Hepatocyte (in vitro differentiated cells): Measurements from ENCODE around the gene TMEM52B. TPM values are rescaled to one million over a fixed set of nuclear protein-coding genes. Genes with fewer than 3 reads are reported as not detected.
"Not testable (repeated sequence)": the region's sequence is repeated elsewhere in the genome, so short reads cannot be mapped to it uniquely, and the experiment has no call there.

Experiments used
- DNase-seq: peaks from one replicate; pipeline ENCODE4 v3.0.0-alpha.2; 2016; ENCODE audit warnings: low spot score
- H2AFZ ChIP-seq: fragments of 200-600 bp; sonication (generic); 2 replicates; pipeline ENCODE4 v1.6.0; 2016; ENCODE audit warnings: antibody characterized with exemption, mild to moderate bottlenecking
- H3K27ac ChIP-seq: fragments of 200-600 bp; sonication (generic); 2 replicates; pipeline ENCODE4 v1.5.1; 2016; ENCODE audit warnings: mild to moderate bottlenecking
- H3K27me3 ChIP-seq: fragments of 200-600 bp; sonication (generic); 2 replicates; pipeline ENCODE4 v1.6.1; 2016
- H3K36me3 ChIP-seq: fragments of 200-600 bp; sonication (generic); replicated peaks from 2 replicates; pipeline ENCODE4 v1.5.1; 2016; ENCODE audit warnings: low read depth; ENCODE audit not compliant: insufficient read depth
- H3K4me1 ChIP-seq: fragments of 200-600 bp; sonication (generic); 2 replicates; pipeline ENCODE4 v1.5.1; 2016; ENCODE audit warnings: mild to moderate bottlenecking, moderate library complexity; ENCODE audit not compliant: insufficient read depth
- H3K4me2 ChIP-seq: fragments of 200-600 bp; sonication (generic); 2 replicates; pipeline ENCODE4 v1.6.0; 2016
- H3K4me3 ChIP-seq: fragments of 200-600 bp; sonication (generic); 2 replicates; pipeline ENCODE4 v1.5.1; 2016; ENCODE audit warnings: mild to moderate bottlenecking
- H3K79me2 ChIP-seq: fragments of 200-600 bp; sonication (generic); 2 replicates; pipeline ENCODE4 v1.6.0; 2017; ENCODE audit warnings: mild to moderate bottlenecking
- H3K9me2 ChIP-seq: fragments of 200-600 bp; sonication (generic); replicated peaks from 2 replicates; pipeline ENCODE4 v1.6.0; 2017; ENCODE audit warnings: mild to moderate bottlenecking; ENCODE audit not compliant: insufficient read depth
- H3K9me3 ChIP-seq: fragments of 200-600 bp; sonication (generic); 2 replicates; pipeline ENCODE4 v1.5.1; 2016; ENCODE audit warnings: low read depth, mild to moderate bottlenecking
- H4K20me1 ChIP-seq: fragments of 200-600 bp; sonication (generic); 2 replicates; pipeline ENCODE4 v1.6.0; 2016; ENCODE audit warnings: mild to moderate bottlenecking; ENCODE audit not compliant: insufficient read depth, poor library complexity, severe bottlenecking
- CTCF ChIP-seq: fragments of 200-600 bp; sonication (generic); IDR thresholded peaks from 2 replicates; pipeline ENCODE4 v1.5.1; 2016; ENCODE audit warnings: antibody characterized with exemption, mild to moderate bottlenecking; ENCODE audit not compliant: poor library complexity
- EZH2 ChIP-seq: fragments of 200-600 bp; sonication (generic); IDR thresholded peaks from 2 replicates; pipeline ENCODE4 v1.6.1; 2016; ENCODE audit warnings: antibody characterized with exemption, mild to moderate bottlenecking, borderline replicate concordance
- EZH2phosphoT487 ChIP-seq: fragments of 200-600 bp; sonication (generic); IDR thresholded peaks from one replicate; pipeline ENCODE4 v1.6.1; 2018; ENCODE audit warnings: antibody characterized with exemption, mild to moderate bottlenecking, low read depth, moderate library complexity; ENCODE audit not compliant: unreplicated experiment, severe bottlenecking
- WGBS: methylation state at CpG from one replicate; pipeline ENCODE4 v1.1.6; 2016; ENCODE audit warnings: low lambda C conversion rate; ENCODE audit errors: missing lambda C conversion rate; 5-methylcytosine and 5-hydroxymethylcytosine counted together
- polyA plus RNA-seq: library from polyadenylated mRNA; unstranded; fragments of >200 nt; fragmentation: Nextera tagmentation; extraction: Ambion mirVana; gene quantifications from 2 replicates; pipeline ENCODE4 v1.2.1, GENCODE V29; 2016
- total RNA-seq: library from RNA; depleted of rRNA; stranded (reverse); fragments of >200 nt; gene quantifications from 2 replicates; pipeline ENCODE4 v1.2.3, GENCODE V29; 2014

The TMEM52B gene
- total and polyA plus RNA-seq, 2 experiments from 2014 or later = 0.03 to 1.8 TPM

- H3K27me3 ChIP-seq = no peaks in the 10 kb centered on the region
- no peak overlapping the region for H2AFZ ChIP-seq
- no peak overlapping the region for H3K27ac ChIP-seq
- H3K9me3 ChIP-seq = no peaks in the 10 kb centered on the region
- no peaks in the 10 kb centered on the region for H3K79me2 ChIP-seq
- 37% methylated on average over 2 of the region's 2 CpGs for WGBS
- H3K4me3 ChIP-seq = no peak overlapping the region
- no peaks in the 10 kb centered on the region for H4K20me1 ChIP-seq
- no peaks in the 10 kb centered on the region for H3K9me2 ChIP-seq
- TF ChIP-seq CTCF = no peak
- TF ChIP-seq EZH2 = no peak
- no peak for TF ChIP-seq EZH2phosphoT487
- H3K36me3 ChIP-seq = no peaks in the 10 kb centered on the region
- H3K4me2 ChIP-seq = no peak overlapping the region
- no peaks in the 10 kb centered on the region for H3K4me1 ChIP-seq
- DNase-seq = no peak
Observed at GRCh38 chr12:10191865-10192264, 13.0 kb downstream of the TMEM52B start.

GRCh38 chr12:10194160-10194670, 15.4 kb downstream of the TMEM52B start:
- Histone ChIP-seq H3K9me3 (no peaks in the 10 kb centered on the region), H3K27ac (no peak overlapping the region), H3K9me2 (no peaks in the 10 kb centered on the region), H3K4me2 (no peak overlapping the region), H3K4me1 (no peaks in the 10 kb centered on the region), H3K27me3 (no peaks in the 10 kb centered on the region), H3K36me3 (no peaks in the 10 kb centered on the region), H3K79me2 (no peaks in the 10 kb centered on the region), H2AFZ (no peak overlapping the region), H4K20me1 (no peaks in the 10 kb centered on the region), H3K4me3 (no peak overlapping the region)
- WGBS = 79% methylated on average over 3 of the region's 3 CpGs
- DNase-seq = no peak
- TF ChIP-seq CTCF = no peak
- TF ChIP-seq EZH2 = no peak
- TF ChIP-seq EZH2phosphoT487 = no peak

GRCh38 chr12:10196210-10196609, 17.4 kb downstream of the TMEM52B start:
- H3K9me3 ChIP-seq = no peaks in the 10 kb centered on the region
- no peaks in the 10 kb centered on the region for H3K4me1 ChIP-seq
- no peak overlapping the region for H3K4me3 ChIP-seq
- H2AFZ ChIP-seq = no peak overlapping the region
- H3K27me3 ChIP-seq = no peaks in the 10 kb centered on the region
- H3K4me2 ChIP-seq = no peak overlapping the region
- no peak for DNase-seq
- no peaks in the 10 kb centered on the region for H3K79me2 ChIP-seq
- no peaks in the 10 kb centered on the region for H4K20me1 ChIP-seq
- WGBS = 91% methylated on average over 10 of the region's 10 CpGs
- H3K9me2 ChIP-seq = no peaks in the 10 kb centered on the region
- no peak overlapping the region for H3K27ac ChIP-seq
- TF ChIP-seq CTCF (no peak), EZH2 (no peak), EZH2phosphoT487 (no peak)
- H3K36me3 ChIP-seq = no peaks in the 10 kb centered on the region

GRCh38 chr12:10197879-10198278, 19.0 kb downstream of the TMEM52B start:
- Histone ChIP-seq H2AFZ (no peak overlapping the region), H4K20me1 (no peaks in the 10 kb centered on the region), H3K36me3 (no peaks in the 10 kb centered on the region), H3K27me3 (no peaks in the 10 kb centered on the region), H3K27ac (no peak overlapping the region), H3K9me2 (no peaks in the 10 kb centered on the region), H3K79me2 (no peaks in the 10 kb centered on the region), H3K9me3 (no peaks in the 10 kb centered on the region), H3K4me2 (no peak overlapping the region), H3K4me1 (no peaks in the 10 kb centered on the region), H3K4me3 (no peak overlapping the region)
- 79% methylated on average over 5 of the region's 5 CpGs for WGBS
- no peak for DNase-seq
- TF ChIP-seq CTCF = no peak

- H2AFZ ChIP-seq, H4K20me1 ChIP-seq: not testable (repeated sequence)
Observed at GRCh38 chr12:10204495-10204894, 25.7 kb downstream of the TMEM52B start.

More at GRCh38 chr12:10204495-10204894, 25.7 kb downstream of the TMEM52B start:
- H3K36me3 ChIP-seq, H3K9me3 ChIP-seq, DNase-seq, H3K27ac ChIP-seq, H3K4me2 ChIP-seq, H3K9me2 ChIP-seq, H3K4me1 ChIP-seq, H3K79me2 ChIP-seq, H3K27me3 ChIP-seq, H3K4me3 ChIP-seq: not testable (repeated sequence)
- 96% methylated on average over 2 of the region's 2 CpGs for WGBS
